Measurements from ENCODE around the gene MACROD2. TPM values are rescaled to one million over a fixed set of nuclear protein-coding genes. Genes with fewer than 3 reads are reported as not detected.

MACROD2 gene
- polyA plus RNA-seq, 1 donor (not counting 4 experiments of a cell fraction or from before 2014, with no cell fraction given) = 0.71 TPM

- Histone ChIP-seq H3K4me3 (ENCODE audit: control insufficient read depth in 2 of 3, extremely low read depth in 1 of 3, insufficient read depth in 2 of 3, low read depth in 1 of 3, low read length in 3 of 3) (no peak overlapping the region), H3K79me2 (ENCODE audit: control insufficient read depth, insufficient read depth, low read length) (no peaks in the 10 kb centered on the region), H2AFZ (ENCODE audit: control insufficient read depth, low read length) (no peak overlapping the region), H3K27me3 (ENCODE audit: control insufficient read depth, extremely low read depth, insufficient read depth, low read length) (no peaks in the 10 kb centered on the region), H3K4me1 (ENCODE audit: control insufficient read depth, extremely low read depth, insufficient read depth, low read length) (no peaks in the 10 kb centered on the region), H3K9ac (ENCODE audit: control insufficient read depth, extremely low read depth, insufficient read depth, low read length) (no peak overlapping the region), H3K9me1 (ENCODE audit: control insufficient read depth, extremely low read depth, insufficient read depth, low read length) (no peaks in the 10 kb centered on the region), H3K4me2 (ENCODE audit: control insufficient read depth, extremely low read depth, insufficient read depth, low read depth, low read length) (no peak overlapping the region), H4K20me1 (ENCODE audit: control insufficient read depth, extremely low read depth, insufficient read depth, low read length) (no peaks in the 10 kb centered on the region), H3K36me3 (ENCODE audit: control insufficient read depth in 2 of 2, extremely low read depth in 1 of 2, insufficient read depth in 2 of 2, low read length in 2 of 2) (no peaks in the 10 kb centered on the region), H3K27ac (ENCODE audit: control insufficient read depth, insufficient read depth, low read length) (no peak overlapping the region), H3K9me3 (ENCODE audit: control insufficient read depth, low read depth, low read length) (no peaks in the 10 kb centered on the region)
- DNase-seq (ENCODE audit: low read depth, low spot score) (no peak), FAIRE-seq (no peak)
- TF ChIP-seq, protein P1, sequence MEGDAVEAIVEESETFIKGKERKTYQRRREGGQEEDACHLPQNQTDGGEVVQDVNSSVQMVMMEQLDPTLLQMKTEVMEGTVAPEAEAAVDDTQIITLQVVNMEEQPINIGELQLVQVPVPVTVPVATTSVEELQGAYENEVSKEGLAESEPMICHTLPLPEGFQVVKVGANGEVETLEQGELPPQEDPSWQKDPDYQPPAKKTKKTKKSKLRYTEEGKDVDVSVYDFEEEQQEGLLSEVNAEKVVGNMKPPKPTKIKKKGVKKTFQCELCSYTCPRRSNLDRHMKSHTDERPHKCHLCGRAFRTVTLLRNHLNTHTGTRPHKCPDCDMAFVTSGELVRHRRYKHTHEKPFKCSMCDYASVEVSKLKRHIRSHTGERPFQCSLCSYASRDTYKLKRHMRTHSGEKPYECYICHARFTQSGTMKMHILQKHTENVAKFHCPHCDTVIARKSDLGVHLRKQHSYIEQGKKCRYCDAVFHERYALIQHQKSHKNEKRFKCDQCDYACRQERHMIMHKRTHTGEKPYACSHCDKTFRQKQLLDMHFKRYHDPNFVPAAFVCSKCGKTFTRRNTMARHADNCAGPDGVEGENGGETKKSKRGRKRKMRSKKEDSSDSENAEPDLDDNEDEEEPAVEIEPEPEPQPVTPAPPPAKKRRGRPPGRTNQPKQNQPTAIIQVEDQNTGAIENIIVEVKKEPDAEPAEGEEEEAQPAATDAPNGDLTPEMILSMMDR (optimal IDR thresholded peaks at IDR 0.05 in 1 of 3, IDR thresholded peaks at IDR 0.05 in 1 of 3, conservative IDR thresholded peaks at IDR 0.05 in 1 of 3; ENCODE audit: extremely low read depth in 1 of 3, insufficient read depth in 2 of 3, low read length in 3 of 3) = no peak
- TF ChIP-seq EZH2 (IDR thresholded peaks at IDR 0.05; ENCODE audit: low read length) = no peak
- dilution Hi-C loops (cut with MboI; ENCODE audit: extremely low pct_ligation_motif_present, low sequenced_read_pairs) = no loop called here
These were observed 1420.6 kb downstream of the MACROD2 start for GRCh38 chr20:15415908-15416307.

DNA sequence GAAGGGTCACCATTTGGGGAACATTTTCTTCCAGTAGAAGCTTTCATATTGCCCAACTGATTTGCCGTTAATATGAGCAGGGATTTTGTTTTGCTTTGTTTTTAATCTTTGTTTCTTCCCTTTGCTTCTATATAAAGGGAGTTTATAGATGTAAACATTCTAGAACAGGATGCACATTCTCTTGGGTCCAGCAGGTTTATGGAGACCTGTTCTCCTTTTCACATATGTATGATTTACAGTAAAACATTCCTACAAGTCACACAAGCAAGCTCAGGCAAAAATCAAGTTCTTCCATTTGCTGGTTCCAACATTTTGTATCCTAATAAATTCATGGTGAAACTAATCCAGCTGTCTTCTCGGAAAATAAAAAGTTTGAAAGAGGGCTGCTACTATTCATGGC, 1424.5 kb downstream of the MACROD2 start:
- no peak for FAIRE-seq
- DNase-seq (ENCODE audit: low read depth, low spot score) = no peak
- no peak overlapping the region for H2AFZ ChIP-seq (ENCODE audit: control insufficient read depth, low read length)
- no peaks in the 10 kb centered on the region for H4K20me1 ChIP-seq (ENCODE audit: control insufficient read depth, extremely low read depth, insufficient read depth, low read length)
- no peak overlapping the region for H3K27ac ChIP-seq (ENCODE audit: control insufficient read depth, insufficient read depth, low read length)
- no peak for TF ChIP-seq EZH2 (IDR thresholded peaks at IDR 0.05; ENCODE audit: low read length)
- TF ChIP-seq, protein P1 (optimal IDR thresholded peaks at IDR 0.05 in 1 of 3, IDR thresholded peaks at IDR 0.05 in 1 of 3, conservative IDR thresholded peaks at IDR 0.05 in 1 of 3; ENCODE audit: extremely low read depth in 1 of 3, insufficient read depth in 2 of 3, low read length in 3 of 3) = no peak
- H3K9me1 ChIP-seq (ENCODE audit: control insufficient read depth, extremely low read depth, insufficient read depth, low read length) = no peaks in the 10 kb centered on the region
- no peaks in the 10 kb centered on the region for H3K36me3 ChIP-seq (ENCODE audit: control insufficient read depth in 2 of 2, extremely low read depth in 1 of 2, insufficient read depth in 2 of 2, low read length in 2 of 2)
- no peak overlapping the region for H3K4me2 ChIP-seq (ENCODE audit: control insufficient read depth, extremely low read depth, insufficient read depth, low read depth, low read length)
- H3K4me3 ChIP-seq (ENCODE audit: control insufficient read depth in 2 of 3, extremely low read depth in 1 of 3, insufficient read depth in 2 of 3, low read depth in 1 of 3, low read length in 3 of 3) = no peak overlapping the region
- dilution Hi-C loops (cut with MboI; ENCODE audit: extremely low pct_ligation_motif_present, low sequenced_read_pairs) = no loop called here
- H3K79me2 ChIP-seq (ENCODE audit: control insufficient read depth, insufficient read depth, low read length) = no peaks in the 10 kb centered on the region
- H3K4me1 ChIP-seq (ENCODE audit: control insufficient read depth, extremely low read depth, insufficient read depth, low read length) = no peaks in the 10 kb centered on the region
- no peaks in the 10 kb centered on the region for H3K27me3 ChIP-seq (ENCODE audit: control insufficient read depth, extremely low read depth, insufficient read depth, low read length)
- no peaks in the 10 kb centered on the region for H3K9me3 ChIP-seq (ENCODE audit: control insufficient read depth, low read depth, low read length)
- H3K9ac ChIP-seq (ENCODE audit: control insufficient read depth, extremely low read depth, insufficient read depth, low read length) = no peak overlapping the region
